OCI-M2 (cell line): Measurements from ENCODE around the gene EML6.

ENCODE experiments used
- DNase-seq: peaks from one replicate; lab custom pipeline; 2025; ENCODE audit not compliant: unreplicated experiment; lab: John Stamatoyannopoulos, UW

The EML6 gene

DNA sequence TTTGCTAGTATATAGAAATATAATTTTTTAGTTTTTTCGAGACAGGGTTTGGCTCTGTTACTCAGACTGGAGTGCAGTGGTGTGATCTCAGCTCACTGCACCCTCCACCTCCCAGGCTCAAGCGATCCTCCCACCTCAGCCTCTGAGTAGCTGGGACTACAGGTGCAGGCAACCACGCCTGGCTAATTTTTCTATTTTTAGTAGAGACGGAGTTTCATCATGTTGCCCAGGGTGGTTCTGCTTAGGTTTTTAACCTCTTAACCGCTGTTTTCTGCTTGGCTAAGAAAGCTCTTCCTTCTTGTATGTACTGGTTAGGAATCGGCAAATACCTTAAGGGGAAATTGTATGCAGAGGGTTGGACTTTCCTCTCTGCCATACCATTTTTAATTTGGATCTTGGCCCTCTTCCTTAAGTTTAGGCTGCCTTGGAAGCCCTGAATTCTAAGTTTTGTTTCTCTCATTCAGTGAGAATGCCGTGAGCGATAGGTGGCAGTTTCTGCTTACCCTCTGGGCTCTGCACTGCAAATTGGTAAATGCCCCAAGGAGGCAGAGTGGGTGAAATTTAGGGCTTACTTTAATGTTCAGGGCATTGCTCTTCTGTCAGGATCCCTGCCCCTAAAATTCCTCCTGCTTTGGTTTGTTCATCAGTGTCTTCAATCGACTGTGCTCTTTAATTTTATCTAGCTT is 32.3 kb downstream of the EML6 start:
- DNase-seq = no peak

DNA sequence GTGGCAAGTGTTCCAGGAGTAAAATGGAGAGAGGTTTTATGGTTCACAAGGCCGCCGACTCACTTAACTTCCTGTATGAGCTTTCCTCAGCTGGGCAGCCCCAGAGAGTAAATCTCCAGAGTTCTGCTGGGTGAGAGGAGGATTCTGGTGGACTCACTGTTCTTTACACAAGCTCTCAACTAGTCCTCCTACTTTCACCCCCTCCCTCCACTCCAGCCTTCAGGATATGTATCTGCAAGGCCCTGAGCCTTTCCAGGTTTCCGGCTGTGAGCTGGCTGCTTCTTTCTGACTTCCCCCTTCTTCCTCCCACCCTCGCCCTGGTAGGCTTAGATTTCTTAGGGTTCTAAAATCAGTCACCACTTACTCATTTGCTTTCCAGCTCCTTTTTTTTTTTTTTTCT is 34.0 kb downstream of the EML6 start:
- no peak for DNase-seq

DNA sequence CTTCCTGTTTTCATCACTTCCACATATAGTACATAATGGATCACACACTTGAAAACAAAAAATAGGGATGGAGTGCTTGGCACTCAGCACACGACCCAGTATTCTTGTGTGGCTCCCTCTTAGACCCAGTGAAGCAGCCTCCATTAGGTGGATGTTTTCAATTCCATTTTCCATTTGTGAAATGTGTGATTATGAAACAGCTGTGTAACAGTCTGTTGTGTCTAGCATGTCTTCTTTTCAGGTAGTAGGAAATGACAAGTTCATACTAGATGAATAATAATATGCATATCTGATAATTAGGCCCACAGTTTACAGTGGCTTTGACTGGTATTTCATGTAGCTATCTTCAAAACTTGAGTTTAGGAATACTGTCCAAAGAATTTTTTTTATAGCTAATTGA is 35.5 kb downstream of the EML6 start:
- no peak for DNase-seq

DNA sequence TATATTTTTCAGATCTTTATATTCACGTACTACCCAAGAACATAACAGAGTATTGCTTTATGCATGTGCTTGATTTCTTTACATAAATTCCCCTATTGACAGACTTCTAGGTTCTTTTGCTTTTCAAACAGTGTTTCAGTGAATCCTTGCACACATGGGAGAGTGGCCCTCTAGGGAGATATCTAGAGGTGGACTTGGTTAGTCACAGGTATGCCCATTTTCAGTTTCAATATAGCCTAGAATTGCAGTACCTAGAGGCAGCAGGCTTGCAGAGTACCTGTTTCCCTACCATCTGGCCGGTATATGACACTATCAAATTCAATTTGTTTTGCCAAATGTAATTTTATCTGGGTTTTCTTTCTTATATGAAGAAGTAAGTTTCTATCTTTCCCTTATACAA is 36.8 kb downstream of the EML6 start:
- DNase-seq = no peak

DNA sequence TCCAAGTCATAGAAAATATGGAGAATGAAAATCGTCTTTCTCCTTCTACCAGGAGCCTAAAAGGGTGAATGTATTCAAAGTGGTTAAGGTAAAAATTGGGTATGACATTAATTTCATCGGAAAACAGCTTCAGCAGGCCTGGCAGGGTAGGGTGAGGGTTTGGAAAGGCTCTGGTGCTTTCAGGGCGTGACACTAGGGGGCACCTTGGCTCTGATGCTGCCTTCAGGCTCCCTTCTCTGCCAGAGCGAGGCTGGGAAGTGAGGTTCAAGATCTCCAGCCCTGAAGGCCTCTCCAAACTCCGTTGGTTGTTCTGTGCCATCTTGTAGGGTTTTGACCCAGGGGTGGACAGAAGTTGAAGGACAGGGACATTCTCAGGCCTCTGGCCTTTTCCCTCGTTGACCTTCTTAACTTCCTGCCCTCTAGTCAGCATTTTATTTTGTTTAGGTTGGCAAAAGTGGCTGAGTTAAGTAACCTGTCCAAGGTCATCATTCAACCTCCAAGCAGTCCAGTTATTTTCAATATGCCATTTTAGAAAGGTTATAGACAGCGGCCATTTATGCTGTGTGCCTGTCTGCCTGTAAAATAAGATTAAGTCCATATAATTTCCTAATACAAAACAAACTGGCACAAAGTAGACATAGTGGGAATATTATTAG is 40.3 kb downstream of the EML6 start:
- no peak for DNase-seq

DNA sequence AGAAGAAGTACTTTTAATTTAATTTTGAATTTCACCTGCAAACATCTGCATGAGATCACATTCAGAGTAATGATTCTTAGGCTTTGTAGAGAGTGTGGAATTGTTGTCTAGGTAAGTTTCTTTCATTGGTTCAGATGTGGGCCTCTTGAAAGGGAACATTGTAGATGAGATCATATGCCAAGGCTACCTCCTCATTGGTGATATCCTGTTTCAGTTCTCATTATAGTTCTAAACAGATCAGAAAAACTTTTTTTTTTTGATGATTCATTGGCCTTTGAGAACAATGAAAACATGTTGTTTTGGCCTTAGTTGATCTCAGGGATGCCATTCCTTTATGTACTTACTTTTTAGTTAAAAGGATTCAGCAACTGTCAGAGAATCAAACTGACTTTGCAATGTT is 44.5 kb downstream of the EML6 start:
- DNase-seq = no peak

DNA sequence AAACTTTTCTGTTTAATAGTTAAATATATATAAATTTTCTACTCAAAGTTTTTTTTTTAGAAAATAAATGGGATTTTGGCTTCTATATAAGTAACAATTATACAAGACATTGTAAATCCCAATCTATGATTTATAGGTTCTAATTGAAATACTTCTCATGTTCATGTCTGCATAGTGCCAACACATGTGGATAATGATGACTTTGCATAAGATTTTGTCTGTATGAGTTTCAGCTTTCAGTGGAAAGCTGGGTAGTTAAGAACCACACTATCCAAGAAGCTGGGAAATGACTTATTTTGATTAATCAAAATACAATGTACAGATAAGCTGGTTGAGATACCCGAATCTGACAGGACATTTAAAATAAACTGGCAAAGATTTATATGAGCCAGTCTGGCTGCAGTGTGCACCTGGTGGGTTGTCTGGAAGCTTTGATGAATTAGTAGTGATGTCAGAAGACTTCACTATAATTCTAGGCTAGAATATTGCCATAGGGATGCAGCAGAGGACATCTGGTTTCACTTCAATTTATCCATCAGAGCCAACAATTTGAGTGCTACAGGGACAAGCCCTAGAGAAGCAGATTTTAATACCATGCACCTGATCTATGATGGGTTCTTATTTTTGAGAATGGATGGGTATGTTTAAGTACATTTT is 45.4 kb downstream of the EML6 start:
- no peak for DNase-seq

DNA sequence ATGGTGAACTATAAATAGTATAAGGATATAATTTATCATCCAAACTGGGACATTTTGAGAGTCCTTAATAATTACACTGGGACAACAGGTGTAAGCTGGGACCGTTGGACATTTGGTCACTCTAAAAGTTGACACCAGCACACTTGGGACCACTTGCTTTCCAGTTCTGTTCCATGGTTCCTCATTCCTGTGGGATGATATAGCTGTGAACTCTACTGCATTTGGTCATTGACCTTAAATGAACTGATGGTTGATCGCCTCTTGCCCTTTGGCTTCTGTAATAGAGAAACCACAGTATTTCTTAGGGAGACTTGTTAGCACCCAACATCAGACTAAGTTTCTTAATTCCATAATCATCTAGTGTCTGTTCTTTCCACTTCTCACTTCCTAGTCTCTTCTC is 46.7 kb downstream of the EML6 start:
- DNase-seq = no peak

DNA sequence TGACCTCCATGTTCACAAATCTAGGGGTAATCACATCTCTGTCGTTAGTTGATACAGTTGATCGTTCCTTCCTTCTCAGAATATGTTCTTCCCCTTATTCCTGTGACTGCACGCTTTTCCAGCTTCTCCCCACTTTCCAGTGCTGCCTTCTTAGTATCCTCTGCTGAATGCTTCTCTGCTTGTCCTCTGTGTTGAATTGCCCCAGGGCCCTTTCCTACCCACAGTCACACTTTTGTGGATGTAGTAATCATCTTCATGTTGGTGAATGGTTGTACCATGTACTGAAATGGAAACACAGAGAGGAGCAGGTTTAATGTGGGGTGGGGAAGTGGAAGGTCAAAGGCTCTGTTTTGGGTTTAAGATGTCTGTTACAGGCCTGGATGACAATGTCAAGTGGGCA is 47.2 kb downstream of the EML6 start:
- no peak for DNase-seq

DNA sequence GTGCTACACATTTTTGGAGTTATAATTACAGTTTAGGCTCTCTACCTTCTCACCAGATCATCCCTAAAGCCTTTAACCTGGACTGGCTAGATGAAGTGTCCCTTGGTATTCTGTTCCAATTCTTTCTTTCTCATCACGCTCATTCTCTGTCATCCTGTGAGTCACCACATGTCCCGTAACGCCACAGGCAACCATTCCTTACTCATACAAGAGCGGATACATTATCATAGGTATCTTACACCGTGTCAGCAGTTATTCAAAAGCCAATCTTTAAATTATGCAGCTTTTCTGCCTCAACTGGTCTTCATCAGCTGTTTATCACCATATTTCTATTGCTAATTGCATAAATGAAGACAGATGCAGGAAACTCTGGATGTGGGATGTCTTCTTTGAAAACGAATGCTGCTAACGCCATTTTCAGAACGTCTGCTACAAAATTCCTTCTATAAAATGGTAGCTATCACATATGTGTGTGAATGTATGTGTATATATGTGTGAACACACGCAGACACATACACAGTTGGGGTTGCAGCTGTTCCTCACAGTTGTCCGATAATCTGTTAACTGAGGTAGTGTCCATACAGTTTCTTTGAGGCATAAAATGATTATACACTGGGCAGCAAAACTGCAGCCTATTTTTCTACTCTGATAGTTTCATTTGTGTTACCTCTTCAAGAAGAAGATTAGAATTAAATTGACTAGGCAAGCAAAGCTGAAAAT is 47.9 kb downstream of the EML6 start:
- DNase-seq = no peak

DNA sequence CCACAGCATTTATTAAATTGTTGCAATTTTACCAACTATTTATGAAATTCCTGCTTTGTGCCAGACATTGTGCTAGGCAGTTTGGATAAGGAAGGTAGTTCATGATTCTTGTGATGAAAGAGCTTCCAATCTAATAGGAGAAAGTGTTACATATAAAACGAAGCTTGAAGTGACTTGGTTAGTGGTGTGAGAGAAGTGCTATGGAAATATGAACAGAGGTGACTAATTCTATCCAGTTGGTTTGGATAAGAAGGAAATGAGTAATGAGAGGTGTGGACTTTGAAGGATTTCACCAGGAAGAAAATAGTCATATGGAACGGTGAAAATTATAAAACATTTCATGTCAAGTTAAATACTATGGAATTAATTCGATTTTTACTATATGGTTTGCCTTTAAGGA is 48.6 kb downstream of the EML6 start:
- DNase-seq = no peak

DNA sequence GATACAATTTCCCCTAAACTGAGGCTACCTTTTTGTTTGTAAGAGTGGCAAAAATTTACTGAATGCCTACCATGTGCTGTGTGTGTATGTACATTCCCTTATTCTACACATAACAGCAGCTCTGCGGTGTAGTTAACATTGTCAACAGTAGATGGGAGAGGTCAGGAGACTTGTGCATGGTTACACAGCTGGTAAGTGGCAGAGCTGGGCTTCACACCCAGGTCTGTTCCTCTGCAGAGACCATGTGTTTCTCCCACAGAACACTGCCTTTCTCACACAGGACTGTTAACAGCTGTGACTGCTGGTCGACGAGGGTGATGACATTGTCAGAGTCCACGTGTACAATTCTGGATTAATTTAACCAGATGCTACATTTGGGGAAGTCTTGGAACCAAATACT is 49.1 kb downstream of the EML6 start:
- DNase-seq = no peak

DNA sequence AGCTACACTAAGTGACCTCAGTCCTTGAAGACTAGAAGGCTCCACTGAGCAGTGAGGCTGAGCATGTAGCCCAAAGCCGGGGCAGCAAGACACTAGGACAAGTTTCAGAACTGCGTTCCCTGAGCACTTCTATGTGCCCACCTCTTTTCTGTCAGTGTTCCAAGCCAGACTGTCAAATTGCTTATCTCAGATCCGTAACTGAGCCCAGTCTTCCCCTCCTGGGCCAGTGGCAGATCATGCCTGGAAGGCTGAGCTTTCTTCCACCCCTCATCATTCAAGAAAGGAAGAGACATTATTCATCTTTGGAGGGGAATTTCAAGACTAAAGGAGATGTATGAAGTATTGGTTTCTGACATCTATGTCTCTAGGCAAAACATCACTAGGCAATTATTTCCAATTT is 49.8 kb downstream of the EML6 start:
- DNase-seq = no peak

DNA sequence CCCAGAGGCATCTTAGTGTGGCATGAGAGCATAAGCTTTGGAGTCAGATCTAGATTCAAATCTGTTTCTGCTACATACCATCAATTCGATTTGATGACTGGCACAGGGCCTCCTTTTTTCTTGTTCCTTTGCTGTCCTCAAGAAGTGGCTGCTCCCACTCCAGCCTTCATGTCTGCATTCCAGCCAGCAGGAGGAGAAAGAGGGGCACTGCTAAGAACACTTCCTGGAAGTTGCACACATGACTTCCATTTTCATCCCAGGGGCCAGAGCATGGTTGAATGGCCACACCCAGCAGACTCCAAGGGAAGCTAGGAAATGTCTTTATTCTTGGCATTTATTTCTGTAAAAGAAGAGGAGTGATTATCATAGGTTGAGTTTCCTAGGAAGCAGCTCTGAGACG is 50.4 kb downstream of the EML6 start:
- DNase-seq = no peak

DNA sequence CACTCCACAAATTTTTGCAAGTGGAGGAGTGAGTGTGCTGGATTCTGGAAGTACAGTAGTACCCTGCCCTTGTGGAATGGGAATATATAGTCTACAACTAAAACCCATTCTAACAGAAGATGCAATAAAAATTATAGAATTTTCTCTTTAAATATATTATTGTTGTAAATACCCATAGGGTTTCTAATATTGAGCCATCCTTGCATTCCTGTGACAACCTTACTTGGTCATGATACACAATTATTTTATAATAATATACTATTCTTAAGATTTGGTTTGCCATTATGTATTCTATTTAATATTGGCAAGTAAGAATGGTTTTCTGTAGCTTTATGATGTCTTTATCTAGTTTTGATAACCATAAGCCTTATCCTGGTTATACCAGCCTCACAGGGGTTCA is 52.2 kb downstream of the EML6 start:
- DNase-seq = no peak

DNA sequence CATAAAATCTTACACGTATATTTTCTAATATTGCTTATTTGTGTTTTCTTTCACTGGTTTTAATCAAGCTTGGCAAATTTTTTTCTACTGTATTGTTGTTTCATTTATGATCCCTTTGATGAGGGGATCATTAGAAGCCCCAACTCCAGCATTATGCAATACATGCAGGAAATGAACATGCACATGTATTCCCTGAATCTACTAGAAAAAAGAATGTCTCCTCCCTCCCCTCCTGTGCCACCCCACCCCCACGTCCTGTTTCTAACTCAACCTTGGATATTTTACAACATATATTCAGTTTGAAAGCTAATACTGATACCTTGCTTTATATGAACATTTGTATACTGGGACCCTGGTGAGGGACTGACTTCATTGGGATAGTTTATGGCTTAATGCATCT is 53.0 kb downstream of the EML6 start:
- DNase-seq = no peak

DNA sequence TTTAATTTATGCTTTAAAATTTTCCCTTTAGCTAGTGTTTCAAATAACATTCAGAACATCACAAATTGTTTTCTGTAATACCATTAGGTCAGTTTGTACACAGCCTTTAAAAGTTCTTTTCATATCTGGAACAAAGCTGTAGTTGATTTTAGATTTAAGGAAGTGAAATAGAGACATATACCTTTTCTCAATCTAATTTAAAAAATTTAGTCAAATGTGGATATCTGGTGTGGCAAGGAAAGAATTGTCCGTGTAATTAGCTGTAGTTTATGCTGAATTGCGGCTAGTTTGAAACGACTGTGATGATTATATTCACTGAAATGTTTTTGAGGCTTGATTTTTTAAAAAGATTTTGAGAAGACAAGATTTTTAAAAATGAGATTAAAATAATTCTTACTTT is 59.9 kb downstream of the EML6 start:
- no peak for DNase-seq

DNA sequence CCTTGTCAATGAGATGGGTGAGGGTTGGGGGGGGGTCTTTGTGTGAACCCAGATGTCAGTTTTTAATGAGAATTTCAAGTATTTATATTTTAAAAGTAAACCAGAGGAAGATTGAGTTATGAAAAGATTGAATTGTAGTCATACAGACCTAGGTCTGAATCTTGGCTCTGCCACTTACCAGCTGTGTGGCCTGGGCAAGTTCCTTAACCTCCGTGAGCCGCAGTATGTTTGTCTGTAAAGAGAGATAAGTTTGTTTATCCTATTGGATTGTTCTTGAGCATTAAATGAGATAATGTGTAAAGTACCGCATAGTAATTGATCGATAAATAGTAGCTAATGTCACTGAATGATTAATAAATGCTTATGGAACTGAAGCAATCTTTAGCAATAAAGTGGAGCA is 63.8 kb downstream of the EML6 start:
- DNase-seq = no peak

DNA sequence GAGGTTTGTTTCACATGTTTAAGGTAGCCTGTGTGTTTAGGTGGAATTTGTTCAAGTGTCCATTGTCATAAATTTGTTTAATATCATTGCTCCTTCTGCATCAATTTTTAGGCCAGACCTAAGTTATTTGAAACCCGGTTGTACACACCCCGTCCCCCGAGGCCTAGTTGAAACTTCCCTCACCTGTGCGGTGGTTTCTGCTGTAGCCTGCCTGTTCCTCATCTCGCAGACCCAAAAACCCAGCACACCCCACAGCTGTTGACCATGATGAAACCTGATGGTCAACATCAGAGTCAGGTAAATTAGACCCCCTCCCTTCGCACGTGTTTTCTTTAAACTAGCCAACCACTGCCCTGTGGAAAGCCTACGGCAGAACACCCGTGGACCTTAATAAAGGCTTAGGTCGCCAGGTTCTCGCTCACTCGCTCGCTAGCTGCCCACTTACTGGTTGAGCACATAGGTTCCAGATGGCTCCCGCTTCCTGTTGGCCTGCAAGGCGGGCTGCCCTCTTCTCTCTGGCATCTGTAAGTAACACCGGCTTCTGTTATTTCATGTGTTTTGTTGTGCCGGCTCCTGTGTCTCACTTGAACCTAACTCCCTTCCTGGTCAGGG is 64.4 kb downstream of the EML6 start:
- DNase-seq = no peak

DNA sequence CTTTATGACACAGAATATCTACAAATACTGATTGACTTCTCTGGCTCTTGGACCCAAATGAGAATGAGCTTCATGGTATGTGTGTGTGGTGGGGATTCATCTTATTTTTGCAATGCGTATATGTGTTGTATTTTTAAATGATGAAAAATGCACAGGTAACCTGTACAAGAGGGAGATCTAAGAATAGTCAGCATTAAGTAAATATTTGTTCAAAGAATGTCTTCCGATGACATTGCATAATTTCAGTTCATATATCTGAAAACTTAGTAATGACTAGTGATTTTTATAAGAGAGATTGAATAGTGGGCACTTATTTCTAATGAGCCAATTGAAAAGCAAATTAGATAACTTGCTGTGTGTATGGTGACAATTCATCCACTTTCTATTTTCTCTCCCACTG is 66.4 kb downstream of the EML6 start:
- DNase-seq = no peak

DNA sequence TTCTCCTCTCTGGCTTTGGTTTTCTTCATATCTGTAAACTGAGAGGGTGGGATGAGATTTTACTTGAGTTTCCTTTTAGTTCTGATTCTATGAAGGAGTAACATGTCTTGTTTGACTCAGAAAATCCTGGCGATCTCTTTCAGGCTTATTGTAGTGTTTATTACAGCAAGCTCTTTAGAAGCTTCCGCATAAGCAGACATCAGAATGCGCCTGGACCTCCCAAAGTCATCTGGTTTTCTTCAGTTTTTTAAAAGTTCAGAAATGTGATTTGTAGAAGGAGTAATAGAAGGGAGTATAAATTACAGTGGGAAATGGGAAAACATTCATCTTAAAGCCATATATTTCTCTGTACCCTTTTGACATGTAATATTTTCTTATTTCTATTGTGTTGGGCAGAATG is 68.4 kb downstream of the EML6 start:
- no peak for DNase-seq

DNA sequence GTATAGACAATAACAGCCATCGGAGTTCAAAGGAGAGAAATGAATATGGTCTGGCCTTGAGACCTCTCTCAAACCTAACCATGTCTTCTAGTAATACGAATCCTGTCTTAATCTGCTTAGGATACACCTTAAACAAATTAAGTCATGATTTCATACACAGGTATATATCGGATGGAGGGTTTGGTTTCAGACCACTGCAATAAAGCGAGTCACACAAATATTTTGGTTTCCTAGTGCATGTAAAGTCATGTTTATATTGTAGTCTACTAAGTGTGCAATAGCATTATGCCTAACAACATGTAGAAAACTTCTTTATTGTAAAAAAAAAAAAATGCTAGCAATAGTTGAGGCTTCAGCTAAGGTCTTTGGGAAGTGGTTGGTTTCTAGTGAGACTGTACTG is 73.8 kb downstream of the EML6 start:
- DNase-seq = no peak
